Stimulated activated CD8-positive, alpha-beta memory T cell treated with anti-CD3 and anti-CD28 coated beads, Interleukin-4, amount 100 ng/mL, for 48 hours (primary cell): ENCODE measurements around the gene SUGP2.
A peak's percentile ranks its signal among the peaks of the same experiment; 100 is the strongest.

Experiments used
- DNase-seq: peaks from one replicate; pipeline ENCODE4 v3.0.0-alpha.2; 2020

Gene SUGP2

GRCh38 chr19:19059018-19059836 is 25.9 kb upstream of the SUGP2 start:
- DNase-seq, result no peak

- no peak for DNase-seq
Measured at GRCh38 chr19:19057720-19058119, 24.4 kb upstream of the SUGP2 start.

- DNase-seq, result no peak
Measured at GRCh38 chr19:19057317-19057716, 24.0 kb upstream of the SUGP2 start.

GRCh38 chr19:19056636-19057275 is 23.4 kb upstream of the SUGP2 start:
- no peak for DNase-seq

GRCh38 chr19:19055701-19056100 is 22.4 kb upstream of the SUGP2 start:
- no peak for DNase-seq

GRCh38 chr19:19054939-19055440 is 21.7 kb upstream of the SUGP2 start:
- DNase-seq, result no peak

- no peak for DNase-seq
Measured at GRCh38 chr19:19054315-19054938, 21.1 kb upstream of the SUGP2 start.

GRCh38 chr19:19053508-19054314 is 20.4 kb upstream of the SUGP2 start:
- peak; percentile 75 for DNase-seq

GRCh38 chr19:19052921-19053320 is 19.6 kb upstream of the SUGP2 start:
- no peak for DNase-seq

GRCh38 chr19:19051478-19052213 is 18.3 kb upstream of the SUGP2 start:
- no peak for DNase-seq

- no peak for DNase-seq
Measured at GRCh38 chr19:19050731-19051130, 17.4 kb upstream of the SUGP2 start.

- no peak for DNase-seq
Measured at GRCh38 chr19:19050104-19050503, 16.8 kb upstream of the SUGP2 start.

GRCh38 chr19:19049406-19049805 is 16.1 kb upstream of the SUGP2 start:
- no peak for DNase-seq

GRCh38 chr19:19043881-19044280 is 10.6 kb upstream of the SUGP2 start:
- no peak for DNase-seq

GRCh38 chr19:19043481-19043880 is 10.2 kb upstream of the SUGP2 start:
- DNase-seq, result no peak

- DNase-seq, result no peak
Measured at GRCh38 chr19:19042732-19043280, 9.5 kb upstream of the SUGP2 start.

- no peak for DNase-seq
Measured at GRCh38 chr19:19040417-19040816, 7.1 kb upstream of the SUGP2 start.

- no peak for DNase-seq
Measured at GRCh38 chr19:19039901-19040300, 6.6 kb upstream of the SUGP2 start.

GRCh38 chr19:19034204-19034624 is 897 bp upstream of the SUGP2 start:
- DNase-seq, result peak; percentile 82

- no peak for DNase-seq
Measured at GRCh38 chr19:19033176-19033425, 216 bp downstream of the SUGP2 start.

- peak; percentile 92 for DNase-seq
Measured at GRCh38 chr19:19032420-19033175, 719 bp downstream of the SUGP2 start.
